Choroid plexus epithelial cell (primary cell): ENCODE measurements around the gene RASSF4.

Experiments used
- DNase-seq: peaks from one replicate; pipeline ENCODE4 v3.0.0-alpha.2; 2010; ENCODE audit warnings: low read depth
- H3K4me3 ChIP-seq: 2 replicates; pipeline ENCODE4 v1.5.1; 2011; ENCODE audit warnings: low read depth, mild to moderate bottlenecking, control low read depth, low read length, moderate library complexity
- CTCF ChIP-seq: conservative IDR thresholded peaks from 2 replicates; pipeline ENCODE4 v1.5.1; 2011; ENCODE audit warnings: low read depth, mild to moderate bottlenecking, control low read depth, inconsistent platforms, low read length, moderate library complexity

Gene RASSF4

GRCh38 chr10:45015590-45015989 is 56.0 kb downstream of the RASSF4 start:
- no peak for TF ChIP-seq CTCF
- no peak overlapping the region for H3K4me3 ChIP-seq
- no peak for DNase-seq

GRCh38 chr10:45023426-45023825 is 63.8 kb downstream of the RASSF4 start:
- no peak for TF ChIP-seq CTCF
- peak; percentile 59 for DNase-seq
- H3K4me3 ChIP-seq = no peak overlapping the region

GRCh38 chr10:45034301-45034700 is 74.7 kb downstream of the RASSF4 start:
- H3K4me3 ChIP-seq = no peak overlapping the region
- no peak for TF ChIP-seq CTCF
- peak; percentile 74 for DNase-seq

- TF ChIP-seq CTCF = no peak
- DNase-seq = no peak
- H3K4me3 ChIP-seq = no peak overlapping the region
Measured at GRCh38 chr10:45035673-45036072, 76.1 kb downstream of the RASSF4 start.

- no peak for TF ChIP-seq CTCF
- H3K4me3 ChIP-seq = no peak overlapping the region
- peak; percentile 70 for DNase-seq
Measured at GRCh38 chr10:45040921-45041542, 81.4 kb downstream of the RASSF4 start.

GRCh38 chr10:45044290-45044689 is 84.7 kb downstream of the RASSF4 start:
- DNase-seq = no peak
- H3K4me3 ChIP-seq = no peak overlapping the region
- no peak for TF ChIP-seq CTCF
